Measurements from ENCODE around the gene PLA1A. TPM values are rescaled to one million over a fixed set of nuclear protein-coding genes. Genes with fewer than 3 reads are reported as not detected.
A peak's percentile ranks its signal among the peaks of the same experiment; 100 is the strongest.

PLA1A gene
- total RNA-seq, 1 donor from 2014 or later = 37.6 TPM

DNA sequence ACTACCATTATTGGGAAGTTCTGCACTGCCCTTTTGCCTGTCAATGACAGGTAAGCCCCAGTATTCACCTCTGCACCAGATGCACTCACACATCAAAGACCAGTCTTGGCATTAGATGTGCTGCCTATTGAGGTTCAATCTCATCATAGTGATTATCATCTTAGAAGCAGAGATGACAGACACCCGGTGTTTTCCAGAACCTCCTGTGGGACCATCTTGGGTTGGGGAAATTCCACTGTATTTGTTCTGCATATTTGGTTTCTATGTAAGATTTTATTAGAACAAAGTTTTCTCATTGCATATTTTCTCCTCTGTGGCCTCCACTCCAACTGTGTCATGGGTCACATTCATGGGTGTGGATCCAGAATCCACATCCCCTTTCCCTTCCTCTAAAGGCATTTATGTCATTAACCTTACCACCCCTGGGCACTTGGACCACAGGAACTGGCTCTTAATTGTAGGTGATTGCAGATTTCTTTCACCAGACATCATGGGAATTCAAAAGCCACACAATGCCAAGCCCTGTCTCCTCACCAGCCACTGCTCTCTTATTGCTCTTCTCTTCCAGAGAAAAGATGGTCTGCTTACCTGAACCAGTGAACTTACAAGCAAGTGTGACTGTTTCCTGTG, 31.2 kb downstream of the PLA1A start:
- Histone ChIP-seq H3K27me3 (no peaks in the 10 kb centered on the region), H3K9me3 (no peaks in the 10 kb centered on the region), H3K36me3 (no peaks in the 10 kb centered on the region), H3K4me3 (no peak overlapping the region), H3K27ac (peak overlapping the region; percentile 67), H3K4me1 (peaks cover 59% of the 10 kb centered on the region)
- ATAC-seq (peak; percentile 75), DNase-seq (no peak)
- TF ChIP-seq, protein P1, sequence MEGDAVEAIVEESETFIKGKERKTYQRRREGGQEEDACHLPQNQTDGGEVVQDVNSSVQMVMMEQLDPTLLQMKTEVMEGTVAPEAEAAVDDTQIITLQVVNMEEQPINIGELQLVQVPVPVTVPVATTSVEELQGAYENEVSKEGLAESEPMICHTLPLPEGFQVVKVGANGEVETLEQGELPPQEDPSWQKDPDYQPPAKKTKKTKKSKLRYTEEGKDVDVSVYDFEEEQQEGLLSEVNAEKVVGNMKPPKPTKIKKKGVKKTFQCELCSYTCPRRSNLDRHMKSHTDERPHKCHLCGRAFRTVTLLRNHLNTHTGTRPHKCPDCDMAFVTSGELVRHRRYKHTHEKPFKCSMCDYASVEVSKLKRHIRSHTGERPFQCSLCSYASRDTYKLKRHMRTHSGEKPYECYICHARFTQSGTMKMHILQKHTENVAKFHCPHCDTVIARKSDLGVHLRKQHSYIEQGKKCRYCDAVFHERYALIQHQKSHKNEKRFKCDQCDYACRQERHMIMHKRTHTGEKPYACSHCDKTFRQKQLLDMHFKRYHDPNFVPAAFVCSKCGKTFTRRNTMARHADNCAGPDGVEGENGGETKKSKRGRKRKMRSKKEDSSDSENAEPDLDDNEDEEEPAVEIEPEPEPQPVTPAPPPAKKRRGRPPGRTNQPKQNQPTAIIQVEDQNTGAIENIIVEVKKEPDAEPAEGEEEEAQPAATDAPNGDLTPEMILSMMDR (IDR thresholded peaks at IDR 0.05) = no peak
- intact Hi-C loops (cut with DNase I) = no loop called here

DNA sequence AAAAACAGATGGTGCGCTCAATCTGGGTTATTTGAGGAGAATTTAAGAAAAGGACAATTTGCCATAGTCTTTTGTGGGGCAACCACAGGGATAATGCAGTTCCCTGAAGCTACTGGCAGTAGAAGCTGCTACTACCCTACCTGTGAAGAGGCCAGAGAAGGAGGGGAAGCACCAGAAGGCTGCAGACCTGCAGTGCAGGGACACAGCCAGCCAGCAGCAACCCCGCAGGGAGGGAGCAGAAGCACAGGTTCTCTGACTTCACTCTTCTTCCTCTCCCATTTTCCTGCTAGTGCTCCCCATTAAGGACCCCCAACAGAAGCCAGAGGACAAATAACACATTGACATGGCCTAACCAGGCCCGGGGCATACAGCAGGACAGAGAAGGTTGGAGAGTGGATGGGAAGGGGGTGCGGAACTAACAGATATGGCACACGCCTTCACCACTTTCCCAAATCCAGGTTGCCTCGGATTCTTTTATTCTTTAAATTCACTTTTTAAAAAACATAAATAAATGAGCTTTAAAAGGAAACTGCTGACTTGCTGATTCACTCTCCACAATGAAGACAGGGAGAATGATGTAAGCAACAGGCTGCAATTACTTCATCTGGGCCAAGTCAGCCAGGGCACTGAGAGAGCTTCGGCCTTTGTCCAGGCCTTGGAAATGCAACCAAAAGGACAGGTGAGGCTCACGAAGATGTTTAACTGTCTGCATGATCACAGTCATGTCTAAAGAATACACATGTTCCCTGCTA, 32.6 kb downstream of the PLA1A start:
- Histone ChIP-seq H3K36me3 (no peaks in the 10 kb centered on the region), H3K4me1 (peaks cover 59% of the 10 kb centered on the region), H3K27ac (no peak overlapping the region), H3K9me3 (no peaks in the 10 kb centered on the region), H3K27me3 (no peaks in the 10 kb centered on the region), H3K4me3 (no peak overlapping the region)
- TF ChIP-seq, protein P1 (IDR thresholded peaks at IDR 0.05) = no peak
- ATAC-seq = peak; percentile 48
- intact Hi-C loops (cut with DNase I) = no loop called here
- no peak for DNase-seq

DNA sequence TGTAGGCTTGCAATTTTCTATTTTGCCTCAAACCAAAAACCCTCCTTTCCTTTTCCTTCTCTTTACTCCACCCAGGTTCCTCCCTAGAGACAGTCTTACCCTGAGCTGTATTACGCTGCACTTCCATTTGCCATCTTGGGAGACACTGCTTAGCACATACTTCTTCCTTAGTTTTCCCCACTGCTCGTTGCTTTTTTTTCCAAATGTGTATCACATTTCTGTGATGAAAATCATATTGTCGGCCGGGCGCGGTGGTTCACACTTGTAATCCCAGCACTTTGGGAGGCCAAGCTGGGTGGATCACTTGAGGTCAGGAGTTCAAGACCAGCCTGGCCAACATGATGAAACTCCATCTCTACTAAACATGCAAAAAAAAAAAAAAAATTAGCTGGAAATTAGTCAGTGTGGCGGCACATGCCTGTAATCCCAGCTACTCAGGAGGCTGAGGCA, 33.2 kb downstream of the PLA1A start:
- peaks cover 58% of the 10 kb centered on the region for H3K4me1 ChIP-seq
- no peak overlapping the region for H3K27ac ChIP-seq
- peak; percentile 9 for ATAC-seq
- no peaks in the 10 kb centered on the region for H3K36me3 ChIP-seq
- H3K27me3 ChIP-seq = no peaks in the 10 kb centered on the region
- intact Hi-C loops (cut with DNase I) = no loop called here
- TF ChIP-seq, protein P1 (IDR thresholded peaks at IDR 0.05) = no peak
- DNase-seq = no peak
- no peak overlapping the region for H3K4me3 ChIP-seq
- H3K9me3 ChIP-seq = no peaks in the 10 kb centered on the region

DNA sequence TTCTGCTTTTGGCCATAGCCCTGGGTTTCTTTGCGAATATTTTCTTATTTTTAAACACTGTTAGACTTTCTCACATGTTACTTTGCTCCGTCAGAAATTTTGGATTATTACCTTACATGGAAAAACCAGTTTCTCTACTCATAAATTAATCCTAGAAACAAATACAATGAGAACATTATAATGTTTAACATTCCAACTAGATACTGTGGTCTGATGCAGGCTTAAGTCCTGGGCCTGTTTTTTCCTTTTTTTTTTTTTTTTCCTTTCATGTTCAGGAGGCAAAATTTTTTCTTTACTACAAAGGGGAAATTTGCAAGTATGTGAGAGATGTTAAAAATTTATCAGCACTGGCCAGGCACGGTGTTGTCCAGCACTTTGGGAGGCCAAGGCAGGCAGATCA, 33.8 kb downstream of the PLA1A start:
- no peak overlapping the region for H3K4me3 ChIP-seq
- H3K27me3 ChIP-seq = no peaks in the 10 kb centered on the region
- no peak for DNase-seq
- no peaks in the 10 kb centered on the region for H3K36me3 ChIP-seq
- intact Hi-C loops (cut with DNase I) = no loop called here
- no peaks in the 10 kb centered on the region for H3K9me3 ChIP-seq
- TF ChIP-seq, protein P1 (IDR thresholded peaks at IDR 0.05) = no peak
- peaks cover 58% of the 10 kb centered on the region for H3K4me1 ChIP-seq
- ATAC-seq = no peak
- H3K27ac ChIP-seq = no peak overlapping the region

DNA sequence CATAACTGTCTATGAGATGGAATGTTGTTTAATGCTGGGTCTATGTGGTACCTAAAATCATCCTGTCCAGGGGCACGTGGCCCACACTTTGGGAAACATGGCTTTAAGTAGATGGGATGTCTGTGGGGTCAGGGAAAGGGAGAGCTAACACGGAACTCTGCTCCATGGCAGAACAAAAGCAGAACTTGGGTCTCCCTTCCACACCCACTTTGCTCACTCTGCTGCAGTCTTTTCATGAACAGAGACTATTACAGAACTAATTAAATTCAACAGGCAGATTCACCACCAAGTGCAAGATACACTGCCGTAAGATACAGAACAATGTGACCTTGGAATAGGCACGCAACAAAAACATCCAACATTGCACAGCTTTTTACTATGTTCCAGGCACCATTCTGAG, 34.5 kb downstream of the PLA1A start:
- intact Hi-C loops (cut with DNase I) = no loop called here
- H3K9me3 ChIP-seq = no peaks in the 10 kb centered on the region
- ATAC-seq (peak; percentile 38), DNase-seq (no peak)
- TF ChIP-seq, protein P1 (IDR thresholded peaks at IDR 0.05) = no peak
- H3K36me3 ChIP-seq = no peaks in the 10 kb centered on the region
- H3K27ac ChIP-seq = no peak overlapping the region
- H3K4me3 ChIP-seq = no peak overlapping the region
- H3K27me3 ChIP-seq = no peaks in the 10 kb centered on the region
- H3K4me1 ChIP-seq = peaks cover 58% of the 10 kb centered on the region

Measured in upper lobe of right lung (tissue), 1 donor.